K562 (cell line): Measurements from ENCODE around the gene CNNM3. TPM values are rescaled to one million over a fixed set of nuclear protein-coding genes. Genes with fewer than 3 reads are reported as not detected.

ENCODE experiments used
- RERE ChIP-seq: sonication (generic); formaldehyde crosslinking; IDR thresholded peaks from 2 replicates; pipeline ENCODE4 v1.8.0; 2023; ENCODE audit warnings: missing genetic modification reagents, mild to moderate bottlenecking, borderline replicate concordance
- THAP12 ChIP-seq: fragments of 250-450 bp; sonication (Bioruptor Pico); IDR thresholded peaks from 2 replicates; pipeline ENCODE4 v1.9.0; 2021; ENCODE audit warnings: mild to moderate bottlenecking, inconsistent platforms
- polyA plus RNA-seq, 8 experiments: library from polyadenylated mRNA; depleted of rRNA in 4 of 8; stranded (reverse) in 5 of 8; unstranded in 3 of 8; fragments of >200 nt; fragmentation: Nextera tagmentation in 2 of 8; fragmentation: Illumina TruSeq in 1 of 8; extraction: Ambion mirVana in 2 of 8; extraction: Trizol in 1 of 8; gene quantifications; 2 replicates each; pipeline versions ENCODE4 v1.2.1 to v1.2.3, GENCODE V29; 2011 to 2014; ENCODE audit warnings: inconsistent platforms in 1 of 8, missing spikeins in 1 of 8
- total RNA-seq, 7 experiments: library from RNA; depleted of rRNA in 6 of 7; stranded (reverse); fragments of >200 nt in 6 of 7; fragmentation: Illumina TruSeq in 2 of 7; extraction: Trizol in 2 of 7; gene quantifications; 2 replicates each; pipeline versions ENCODE4 v1.2.1 to v1.2.3, GENCODE V29; 2011 to 2021; ENCODE audit warnings: low replicate concordance in 1 of 7
- TF ChIP-seq, protein P1 (sequence below): fragments of 450-650 bp; IDR thresholded peaks from 2 replicates; pipeline ENCODE4 v1.7.1; 2018; ENCODE audit warnings: mild to moderate bottlenecking, low read depth; ENCODE audit not compliant: partially characterized antibody

CNNM3 gene
- total and polyA plus RNA-seq, 9 of the 15 experiments (the other 6 are each of a cell fraction or from before 2014, with no cell fraction given): 1.4 to 16.9 (median 6.5) TPM

- TF ChIP-seq, protein P1, sequence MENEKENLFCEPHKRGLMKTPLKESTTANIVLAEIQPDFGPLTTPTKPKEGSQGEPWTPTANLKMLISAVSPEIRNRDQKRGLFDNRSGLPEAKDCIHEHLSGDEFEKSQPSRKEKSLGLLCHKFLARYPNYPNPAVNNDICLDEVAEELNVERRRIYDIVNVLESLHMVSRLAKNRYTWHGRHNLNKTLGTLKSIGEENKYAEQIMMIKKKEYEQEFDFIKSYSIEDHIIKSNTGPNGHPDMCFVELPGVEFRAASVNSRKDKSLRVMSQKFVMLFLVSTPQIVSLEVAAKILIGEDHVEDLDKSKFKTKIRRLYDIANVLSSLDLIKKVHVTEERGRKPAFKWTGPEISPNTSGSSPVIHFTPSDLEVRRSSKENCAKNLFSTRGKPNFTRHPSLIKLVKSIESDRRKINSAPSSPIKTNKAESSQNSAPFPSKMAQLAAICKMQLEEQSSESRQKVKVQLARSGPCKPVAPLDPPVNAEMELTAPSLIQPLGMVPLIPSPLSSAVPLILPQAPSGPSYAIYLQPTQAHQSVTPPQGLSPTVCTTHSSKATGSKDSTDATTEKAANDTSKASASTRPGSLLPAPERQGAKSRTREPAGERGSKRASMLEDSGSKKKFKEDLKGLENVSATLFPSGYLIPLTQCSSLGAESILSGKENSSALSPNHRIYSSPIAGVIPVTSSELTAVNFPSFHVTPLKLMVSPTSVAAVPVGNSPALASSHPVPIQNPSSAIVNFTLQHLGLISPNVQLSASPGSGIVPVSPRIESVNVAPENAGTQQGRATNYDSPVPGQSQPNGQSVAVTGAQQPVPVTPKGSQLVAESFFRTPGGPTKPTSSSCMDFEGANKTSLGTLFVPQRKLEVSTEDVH: no peak
- TF ChIP-seq THAP12 (no peak), RERE (no peak)
- TF ChIP-seq, all 486 proteins: peak for 75
These were observed 52.6 kb downstream of the CNNM3 start (continued) for GRCh38 chr2:96868555-96869280.
